ENCODE measurements around the gene YEATS4.

YEATS4 gene

DNA sequence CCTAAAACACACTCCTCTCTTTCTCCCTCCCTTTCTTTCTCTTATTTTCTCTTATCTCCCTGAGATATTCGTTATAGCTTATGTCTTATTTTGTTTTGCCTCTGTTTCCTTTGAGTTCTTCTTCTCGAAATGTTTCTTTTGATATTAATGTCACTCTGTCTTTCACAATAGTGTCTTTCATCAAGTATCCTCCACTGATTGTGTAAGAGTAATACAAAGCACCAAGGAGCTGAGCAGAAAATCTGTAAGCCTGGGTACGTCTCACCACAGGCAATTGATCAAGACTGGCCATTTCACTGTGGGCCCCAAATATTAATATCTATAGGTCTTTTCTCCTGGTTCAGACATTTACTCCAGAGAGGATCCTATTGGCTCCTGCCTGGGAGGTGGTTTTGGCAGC, 16.2 kb upstream of the YEATS4 start:
- DNase-seq: no peak

DNA sequence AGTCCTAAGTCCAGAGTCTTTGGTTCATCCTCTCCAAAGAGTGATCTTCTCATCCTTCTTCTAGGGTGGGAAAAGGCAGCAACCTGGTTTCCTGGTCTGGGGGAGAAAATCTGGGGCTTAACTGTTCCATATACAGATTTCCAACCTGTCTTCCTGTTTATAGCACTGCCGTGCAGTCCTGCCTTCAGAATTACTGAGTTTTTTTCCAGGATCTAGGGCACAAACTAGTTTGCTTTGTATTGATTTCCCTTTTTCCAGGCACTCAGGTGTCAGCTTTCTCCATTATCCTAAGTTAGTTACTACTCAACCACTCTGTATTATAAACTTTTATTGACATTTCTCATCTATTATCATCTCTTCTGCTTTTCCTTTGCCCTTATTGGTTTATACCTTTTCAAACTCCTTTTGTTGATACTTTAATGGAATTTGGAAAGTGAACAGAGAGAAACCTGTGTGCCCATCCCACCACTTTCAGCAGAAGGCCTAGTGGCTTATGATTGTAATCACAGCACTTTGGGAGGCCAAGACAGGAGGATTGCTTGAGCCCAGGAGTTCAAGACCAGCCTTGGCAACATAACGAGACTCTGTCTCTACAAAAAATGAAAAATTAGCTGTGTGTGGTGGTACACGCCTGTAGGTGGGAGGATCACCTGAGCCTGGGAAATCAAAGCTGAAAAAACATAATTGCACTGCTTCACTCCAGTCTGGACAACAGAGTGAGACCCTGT, 15.5 kb upstream of the YEATS4 start:
- DNase-seq: no peak

DNA sequence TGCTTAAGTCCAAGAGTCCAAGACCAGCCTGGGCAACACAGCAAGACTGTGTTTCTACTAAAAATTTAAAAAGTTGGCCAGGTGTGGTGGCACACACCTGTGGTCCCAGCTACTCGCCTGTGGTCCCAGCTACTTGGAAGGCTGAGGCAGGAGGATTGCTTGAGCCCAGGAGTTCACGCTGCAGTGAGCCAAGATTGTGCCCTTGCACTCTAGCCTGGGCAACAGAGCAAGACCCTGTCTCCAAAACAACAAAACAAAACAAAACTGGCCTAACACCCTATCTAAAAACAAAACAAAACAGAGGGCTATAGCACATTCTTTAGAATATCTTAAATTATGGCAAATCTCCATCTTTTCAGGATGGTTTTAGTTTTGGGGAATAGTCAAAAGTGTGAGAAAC, 14.5 kb upstream of the YEATS4 start:
- DNase-seq: no peak

DNA sequence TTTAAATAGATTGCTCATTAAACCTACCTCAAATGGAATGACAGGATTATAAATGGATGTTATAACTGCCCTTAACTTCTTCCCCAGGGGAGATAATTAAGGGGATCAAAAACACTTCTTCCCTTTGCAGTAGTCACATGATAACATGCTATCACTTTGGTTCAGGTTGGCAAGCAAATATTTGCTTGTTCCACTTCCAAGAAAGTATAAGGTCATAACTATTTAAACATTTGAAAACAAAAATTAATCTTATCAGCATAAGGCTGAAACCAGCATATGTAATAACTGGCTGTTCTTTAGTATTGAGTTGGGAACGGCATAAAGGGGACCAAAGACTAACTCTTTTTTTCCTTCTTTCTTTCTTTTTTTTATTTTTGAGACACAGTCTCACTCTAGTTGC, 13.8 kb upstream of the YEATS4 start:
- no peak for DNase-seq

DNA sequence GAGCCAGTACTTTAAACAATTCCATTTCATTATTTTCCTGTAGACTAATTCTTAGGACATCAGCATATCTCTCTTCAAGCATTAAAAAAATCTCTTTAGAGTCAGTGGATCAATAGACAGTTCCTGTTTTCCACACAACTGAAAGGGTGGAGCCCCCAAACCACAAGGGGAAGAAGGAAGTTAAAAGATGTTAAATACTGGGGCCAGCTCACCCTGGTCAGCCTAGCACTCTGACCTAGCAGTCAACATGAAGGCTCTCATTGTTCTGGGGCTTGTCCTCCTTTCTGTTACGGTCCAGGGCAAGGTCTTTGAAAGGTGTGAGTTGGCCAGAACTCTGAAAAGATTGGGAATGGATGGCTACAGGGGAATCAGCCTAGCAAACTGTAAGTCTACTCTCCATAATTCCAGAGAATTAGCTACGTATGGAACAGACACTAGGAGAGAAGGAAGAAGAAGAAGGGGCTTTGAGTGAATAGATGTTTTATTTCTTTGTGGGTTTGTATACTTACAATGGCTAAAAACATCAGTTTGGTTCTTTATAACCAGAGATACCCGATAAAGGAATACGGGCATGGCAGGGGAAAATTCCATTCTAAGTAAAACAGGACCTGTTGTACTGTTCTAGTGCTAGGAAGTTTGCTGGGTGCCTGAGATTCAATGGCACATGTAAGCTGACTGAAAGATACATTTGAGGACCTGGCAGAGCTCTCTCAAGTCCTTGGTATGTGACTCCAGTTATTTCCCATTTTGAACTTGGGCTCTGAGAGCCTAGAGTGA, 11.2 kb upstream of the YEATS4 start, which contains the start of gene LYZ:
LYZ (plus strand) TSS at position 220 of the 777 bp plus-strand sequence; CDS start at position 248, 28 bp downstream.
- no peak for DNase-seq

DNA sequence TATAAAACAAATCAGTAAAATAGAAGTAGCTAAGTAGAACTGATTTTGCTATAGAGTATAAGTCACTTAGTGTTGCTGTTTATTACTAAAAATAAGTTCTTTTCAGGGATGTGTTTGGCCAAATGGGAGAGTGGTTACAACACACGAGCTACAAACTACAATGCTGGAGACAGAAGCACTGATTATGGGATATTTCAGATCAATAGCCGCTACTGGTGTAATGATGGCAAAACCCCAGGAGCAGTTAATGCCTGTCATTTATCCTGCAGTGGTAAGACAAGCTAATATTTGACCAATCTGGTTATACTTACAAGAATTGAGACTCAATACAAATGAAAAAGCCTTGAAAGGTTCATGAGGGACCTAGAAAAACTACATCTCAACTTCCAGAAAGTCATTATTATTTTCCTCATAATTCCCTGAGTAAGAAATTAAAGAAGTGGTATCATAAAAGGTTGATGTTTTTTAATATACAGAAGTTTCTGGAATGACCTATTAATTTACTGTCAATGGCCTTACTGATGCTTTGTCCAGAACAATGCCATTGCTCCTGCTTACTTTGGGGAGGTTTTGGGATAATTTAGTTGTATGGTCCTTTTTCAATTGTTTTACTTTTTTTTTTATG, 9.4 kb upstream of the YEATS4 start:
- DNase-seq: no peak

DNA sequence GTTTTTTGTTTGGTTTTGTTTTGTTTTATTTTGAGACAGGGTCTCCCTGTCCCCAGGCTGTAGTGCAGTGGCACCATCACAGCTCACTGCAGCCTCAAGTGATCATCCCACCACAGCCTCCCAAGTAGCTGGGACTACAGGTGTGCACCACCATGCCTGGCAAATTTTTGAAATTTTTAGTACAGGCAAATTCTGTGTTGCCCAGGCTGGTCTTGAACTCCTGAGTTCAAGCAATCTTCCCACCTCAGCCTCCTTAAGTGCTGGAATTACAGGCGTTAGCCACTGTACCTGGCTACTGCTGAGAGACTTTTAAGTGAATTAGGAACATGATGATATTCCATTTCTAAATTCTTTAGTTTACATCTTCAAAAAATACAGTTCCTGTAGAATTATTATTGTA, 8.8 kb upstream of the YEATS4 start:
- no peak for DNase-seq

DNA sequence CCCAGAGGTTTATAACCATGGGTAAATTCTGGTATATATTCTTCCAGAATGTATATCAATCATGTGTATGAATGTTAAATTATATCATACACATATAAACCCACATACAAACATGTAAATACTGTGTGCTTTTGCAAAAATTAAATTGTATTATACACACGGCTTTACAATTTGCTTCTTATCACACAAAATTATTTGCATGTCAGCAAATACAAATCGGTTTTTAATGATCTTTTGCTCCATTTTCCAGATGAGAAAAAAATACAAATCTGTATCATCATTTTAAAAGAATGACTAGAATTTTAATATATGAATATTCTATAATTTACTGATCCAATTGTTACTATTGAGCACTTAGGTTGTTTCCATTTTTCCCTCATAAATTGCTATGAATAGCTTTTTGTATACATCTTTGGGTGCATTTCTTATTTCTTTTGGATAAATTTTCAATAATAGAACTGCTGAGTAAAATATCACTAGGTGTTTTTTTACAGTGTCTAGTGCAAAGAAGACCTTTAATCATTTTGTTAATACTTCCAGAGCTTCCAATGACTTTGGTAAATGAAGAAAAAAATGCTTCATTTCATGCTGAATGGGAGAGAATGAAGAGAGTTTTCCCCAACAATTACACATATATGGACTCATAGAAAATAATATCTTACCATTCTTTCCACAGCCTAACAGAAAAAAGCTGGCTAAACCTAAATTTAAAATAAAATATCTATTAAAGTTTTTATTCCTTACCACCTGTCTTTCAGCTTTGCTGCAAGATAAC, 7.9 kb upstream of the YEATS4 start:
- DNase-seq: no peak

DNA sequence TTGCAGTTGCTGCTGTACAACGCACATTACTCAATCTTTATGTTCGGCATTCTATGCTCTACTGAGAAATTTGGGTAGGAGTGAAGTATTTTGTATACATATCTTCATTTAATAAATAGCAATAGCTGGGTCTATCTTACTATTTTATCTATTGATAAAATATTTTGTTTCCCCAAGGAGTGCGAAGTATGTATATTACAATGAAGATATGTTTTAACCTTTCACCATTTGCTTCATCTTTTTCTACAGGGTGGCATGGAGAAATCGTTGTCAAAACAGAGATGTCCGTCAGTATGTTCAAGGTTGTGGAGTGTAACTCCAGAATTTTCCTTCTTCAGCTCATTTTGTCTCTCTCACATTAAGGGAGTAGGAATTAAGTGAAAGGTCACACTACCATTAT, 6.6 kb upstream of the YEATS4 start:
- no peak for DNase-seq

DNA sequence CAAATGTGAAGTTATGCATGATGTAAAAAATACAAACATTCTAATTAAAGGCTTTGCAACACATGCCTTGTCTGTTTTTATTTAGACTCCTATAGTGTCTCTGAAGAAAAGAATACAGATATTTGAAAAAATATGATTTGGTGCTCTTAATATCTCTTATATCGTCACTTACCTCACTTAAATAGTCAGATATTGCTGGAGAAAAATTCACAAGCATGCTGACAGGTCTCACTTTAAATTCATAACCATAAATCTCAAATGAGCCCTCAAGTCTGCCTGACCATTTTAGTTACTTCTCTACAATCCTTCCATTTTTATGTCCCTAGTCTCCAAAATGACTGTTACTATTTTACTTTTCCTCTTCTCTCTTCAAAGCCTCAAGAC, 5.4 kb upstream of the YEATS4 start:
- no peak for DNase-seq

DNA sequence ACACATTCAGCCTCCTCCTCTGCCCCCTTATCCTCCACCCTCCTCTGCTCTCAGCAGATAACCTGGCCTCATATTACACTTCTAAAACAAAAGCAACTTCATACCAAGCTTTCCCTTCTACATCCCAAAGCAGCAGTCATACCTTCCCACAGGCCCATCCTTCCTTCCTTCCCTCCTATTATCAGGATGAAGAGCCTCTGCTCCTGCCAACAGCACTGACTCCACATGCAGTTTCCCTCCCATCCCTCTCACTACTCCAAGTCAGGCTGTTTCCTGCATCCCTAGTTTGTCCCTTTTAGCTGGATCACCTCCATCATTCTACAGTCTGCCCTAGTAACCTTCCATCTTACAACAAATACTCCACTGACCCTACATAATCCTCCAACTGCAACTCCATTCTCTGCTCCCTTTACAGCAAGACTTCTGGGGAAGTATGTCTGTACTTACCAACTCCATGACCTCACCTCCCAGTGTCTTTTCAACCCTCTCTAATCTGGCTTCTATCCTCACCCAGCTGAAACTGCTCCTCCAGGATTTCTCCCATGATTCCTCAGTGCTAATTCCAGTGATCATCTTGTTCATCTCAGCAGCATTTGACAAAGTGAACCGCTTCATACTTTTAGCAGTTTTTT, 4.9 kb upstream of the YEATS4 start:
- DNase-seq: no peak

DNA sequence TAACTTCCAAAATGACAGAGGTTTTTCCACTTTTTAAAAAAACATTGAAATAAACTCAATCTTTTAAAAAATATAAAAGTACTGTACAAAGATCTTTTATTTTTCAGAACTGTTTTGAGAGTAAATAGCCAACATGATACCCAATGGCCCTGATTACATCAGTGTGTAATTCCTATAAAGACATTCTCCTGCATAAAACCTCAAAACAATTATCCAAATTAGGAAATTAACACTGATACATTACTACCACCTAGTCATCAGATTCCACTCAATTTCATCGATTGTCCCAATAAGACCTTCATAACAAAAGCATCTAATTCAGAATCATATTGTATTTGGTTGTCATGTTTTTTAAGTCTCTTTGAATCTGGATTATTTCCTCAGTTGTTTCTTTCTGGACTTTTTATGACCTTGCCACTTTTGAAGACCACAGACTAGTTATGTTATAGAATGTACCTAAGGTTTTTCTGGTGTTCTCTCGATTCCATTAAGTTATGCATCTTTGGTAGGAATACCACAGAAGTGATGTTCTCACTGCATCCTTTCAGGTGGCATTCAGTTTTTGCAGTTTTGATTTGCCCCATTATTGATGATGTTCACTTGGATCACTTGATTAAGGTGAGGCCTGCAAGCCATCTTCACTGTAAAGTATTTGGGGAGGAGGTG, 4.0 kb upstream of the YEATS4 start:
- no peak for DNase-seq

DNA sequence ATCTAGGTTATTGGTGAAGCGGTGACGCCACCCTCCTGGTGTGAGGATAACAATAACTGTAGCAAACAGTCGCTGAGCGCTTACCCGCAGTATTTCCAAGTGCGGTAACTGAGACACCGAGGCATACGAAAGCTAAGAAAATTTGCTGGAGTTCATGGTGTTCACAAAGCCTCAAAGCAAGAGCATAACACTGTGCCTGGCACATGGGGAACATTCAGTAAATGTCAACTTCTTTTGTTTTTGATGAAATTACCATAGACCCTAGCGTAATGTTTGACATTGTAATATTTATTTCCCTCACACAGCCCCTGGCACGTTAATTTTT, 767 bp downstream of the YEATS4 start:
- no peak for DNase-seq

DNA sequence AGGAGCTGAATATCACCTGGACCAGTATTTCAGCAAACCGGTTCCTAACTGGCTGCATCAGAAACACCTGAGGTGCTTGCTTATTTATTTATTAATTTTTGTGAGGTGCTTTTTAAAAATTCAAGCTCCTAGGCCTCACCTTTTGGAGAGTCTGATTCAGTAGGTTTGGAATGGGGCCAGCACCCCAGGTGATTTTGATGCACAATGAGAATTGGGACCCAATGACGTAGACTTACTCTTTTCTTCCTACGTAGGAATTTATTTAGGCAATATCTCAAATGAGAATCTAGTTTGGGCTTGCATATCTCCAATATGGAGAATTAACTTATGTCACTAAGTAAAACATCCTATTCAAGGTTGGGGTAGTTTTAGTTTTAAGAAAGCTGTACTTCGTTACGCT, 7.3 kb downstream of the YEATS4 start:
- DNase-seq: no peak

DNA sequence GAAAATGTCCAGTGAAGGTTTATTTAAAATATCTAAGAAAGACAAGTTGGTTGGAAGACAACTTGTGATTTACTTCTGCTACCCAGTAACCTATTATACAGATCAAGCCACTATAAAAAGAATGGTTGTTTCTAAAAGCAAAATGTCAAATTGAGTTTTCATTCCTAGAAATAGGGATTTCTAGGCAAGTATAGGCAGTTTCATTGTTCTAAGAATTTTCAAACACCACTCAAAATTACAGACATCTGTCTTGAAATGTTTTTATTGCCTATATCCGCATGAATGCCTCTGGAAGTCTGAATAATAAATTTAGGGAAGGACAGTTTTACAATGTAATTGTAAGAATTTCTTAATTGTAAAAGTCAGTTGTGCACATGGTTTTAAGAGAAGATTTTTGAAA, 8.6 kb downstream of the YEATS4 start:
- no peak for DNase-seq

DNA sequence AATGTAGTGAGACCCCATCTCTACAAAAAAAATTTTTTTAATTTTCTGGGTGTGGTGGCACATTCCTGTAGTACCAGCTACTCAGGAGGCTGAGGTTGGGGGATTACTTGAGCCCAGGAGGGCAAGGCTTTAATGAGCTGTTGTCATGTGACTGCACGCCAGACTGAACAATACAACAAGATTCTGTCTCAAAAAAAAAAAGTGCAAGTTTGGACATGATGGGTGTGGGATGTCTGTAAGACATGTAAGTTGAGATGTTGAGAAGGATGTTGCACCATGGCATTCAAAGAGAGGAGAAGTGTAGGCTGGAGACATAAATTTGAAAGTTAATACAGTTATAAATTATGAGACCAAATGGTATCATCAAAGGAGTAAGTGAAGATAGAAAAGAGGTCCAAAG, 23.5 kb downstream of the YEATS4 start:
- DNase-seq: no peak

DNA sequence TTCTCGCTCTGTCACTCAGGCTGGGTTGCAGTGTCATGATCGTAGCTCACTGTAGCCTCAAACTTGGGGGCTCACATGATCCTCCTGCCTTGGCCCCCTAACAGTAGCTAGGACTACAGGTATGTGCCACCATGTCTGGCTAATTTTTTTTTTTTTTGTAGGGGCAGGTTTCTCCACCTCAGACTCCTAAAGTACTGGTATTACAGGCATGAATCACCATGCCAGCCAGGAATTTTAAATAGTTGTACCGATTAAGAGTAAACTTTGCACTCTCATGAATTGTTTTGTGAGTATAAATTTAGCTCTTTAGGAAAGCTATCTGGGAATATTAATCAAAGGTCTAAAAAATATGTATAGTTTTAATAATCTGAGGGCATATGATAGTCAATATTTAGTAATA, 25.5 kb downstream of the YEATS4 start:
- DNase-seq: no peak

DNA sequence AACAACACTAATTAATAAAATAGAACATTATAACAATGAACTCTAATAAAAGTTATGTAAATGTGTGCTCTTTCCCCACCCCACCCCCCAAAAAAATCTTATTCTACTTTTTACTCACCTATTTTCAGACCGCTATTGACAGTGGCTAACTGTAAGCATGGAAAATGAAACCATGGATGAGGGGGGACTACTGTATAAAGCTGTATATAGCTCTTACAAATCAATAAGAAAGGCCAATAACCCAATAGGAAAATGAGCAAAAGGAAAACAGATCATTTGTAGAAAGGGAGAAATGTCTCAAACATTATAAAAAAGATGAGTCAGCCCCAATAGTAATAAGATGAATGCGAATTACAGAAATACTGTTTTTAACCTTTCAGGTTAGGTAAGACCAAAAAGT, 27.4 kb downstream of the YEATS4 start:
- DNase-seq: no peak

DNA sequence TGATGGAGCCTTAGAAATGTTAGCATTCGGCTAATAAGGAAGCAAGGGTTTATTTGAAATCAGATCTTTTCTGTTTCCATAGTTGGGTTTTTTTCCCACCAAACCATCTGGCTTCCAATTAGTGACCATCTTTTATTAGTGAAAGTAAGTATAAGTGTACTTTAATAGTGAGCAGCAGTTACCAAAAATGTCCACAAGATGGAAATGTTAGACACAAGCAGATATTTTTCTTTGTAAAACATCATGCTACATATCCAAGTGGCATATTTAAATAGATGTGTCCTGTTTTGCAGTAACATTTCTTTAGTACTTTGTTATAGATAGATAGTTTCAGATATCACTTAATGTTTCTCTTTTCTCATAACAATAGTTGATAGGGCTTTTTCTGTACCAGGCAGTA, 28.8 kb downstream of the YEATS4 start:
- DNase-seq: no peak

DNA sequence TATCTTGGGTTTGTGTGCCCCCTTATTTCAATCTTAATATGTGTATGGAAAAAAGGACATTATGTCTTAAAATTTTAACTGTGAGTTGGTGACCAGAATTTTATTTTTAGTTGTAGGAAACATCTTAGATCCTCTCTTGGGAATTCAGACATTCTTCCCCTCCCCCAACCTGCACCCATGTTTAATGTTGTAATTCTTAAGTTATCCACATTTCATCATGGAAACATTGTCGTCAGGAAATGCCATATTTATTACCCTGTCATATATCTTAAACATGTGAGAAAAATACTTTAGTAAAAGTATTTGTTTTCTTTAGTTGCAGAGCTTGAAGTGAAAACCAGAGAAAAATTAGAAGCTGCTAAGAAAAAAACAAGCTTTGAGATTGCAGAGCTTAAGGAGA, 30.3 kb downstream of the YEATS4 start:
- no peak for DNase-seq

DNA sequence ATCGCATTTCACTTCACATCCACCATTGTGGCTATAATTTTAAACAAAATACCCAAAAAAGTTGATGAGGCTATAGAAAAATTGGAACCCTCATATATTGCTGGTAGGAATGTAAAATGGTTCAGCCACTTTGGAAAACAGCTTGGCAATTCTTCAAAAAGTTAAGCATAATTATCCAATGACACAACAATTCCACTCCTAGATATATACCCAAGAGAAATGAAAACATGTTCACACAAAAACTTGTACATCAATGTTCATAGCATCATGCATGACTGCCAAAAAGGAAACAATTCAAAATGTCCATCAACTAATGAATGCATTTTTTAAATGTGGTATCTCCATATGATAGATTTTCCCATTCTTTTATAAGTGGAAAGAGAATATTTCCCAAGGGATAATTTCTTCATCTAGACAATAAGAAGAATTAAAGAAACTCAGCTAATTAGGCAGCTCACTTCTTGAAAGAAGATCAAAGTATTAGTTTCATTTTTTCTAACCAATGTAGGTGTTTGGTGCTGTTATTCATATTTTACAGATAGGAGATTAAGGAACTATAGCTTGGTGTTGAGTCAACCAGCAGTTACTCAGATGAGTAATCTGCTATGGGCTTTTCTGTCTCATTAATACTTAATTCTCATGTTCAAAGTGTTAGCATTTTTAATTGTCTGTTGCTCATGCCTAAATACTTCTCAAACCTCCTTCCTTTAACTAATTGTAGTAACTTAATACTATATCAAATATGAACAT, 32.8 kb downstream of the YEATS4 start:
- DNase-seq: no peak

DNA sequence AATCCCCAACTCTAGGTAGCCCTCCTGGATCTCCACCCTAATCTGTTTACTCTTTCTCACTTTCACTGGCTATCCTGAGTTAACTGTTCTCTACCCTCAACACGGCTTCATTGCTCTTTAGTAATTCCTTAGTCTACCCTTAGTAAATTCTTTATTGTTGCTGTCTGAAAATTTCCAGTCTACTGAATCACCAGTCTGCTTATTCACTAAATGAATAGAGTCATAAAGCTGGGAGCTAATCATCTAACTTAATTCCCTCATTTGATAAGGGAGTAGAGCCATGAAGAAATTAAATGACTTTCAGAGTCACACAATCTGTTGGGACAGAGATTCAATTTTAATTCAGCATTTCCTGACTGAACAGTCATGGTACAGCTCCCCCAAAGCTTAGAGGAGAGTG, 36.5 kb downstream of the YEATS4 start:
- DNase-seq: no peak
